Suprapubic skin (tissue), 3 donors: ENCODE data around the gene PFDN2.

Experiments
- POLR2A ChIP-seq, 2 donors: fragments of 450-650 bp; IDR thresholded peaks; one replicate each; pipeline ENCODE4 v1.6.1; 2017; ENCODE audit warnings: antibody characterized with exemption in 2 of 2, mild to moderate bottlenecking in 2 of 2, moderate library complexity in 2 of 2
- TF ChIP-seq, protein P1 (sequence below), 2 donors: fragments of 200-600 bp in 1 of 2; fragments of 450-650 bp in 1 of 2; sonication (generic) in 1 of 2; IDR thresholded peaks; one replicate each; pipeline ENCODE4 v1.5.1; 2016 to 2019; ENCODE audit warnings: antibody characterized with exemption in 2 of 2, mild to moderate bottlenecking in 1 of 2, moderate library complexity in 1 of 2

DNA sequence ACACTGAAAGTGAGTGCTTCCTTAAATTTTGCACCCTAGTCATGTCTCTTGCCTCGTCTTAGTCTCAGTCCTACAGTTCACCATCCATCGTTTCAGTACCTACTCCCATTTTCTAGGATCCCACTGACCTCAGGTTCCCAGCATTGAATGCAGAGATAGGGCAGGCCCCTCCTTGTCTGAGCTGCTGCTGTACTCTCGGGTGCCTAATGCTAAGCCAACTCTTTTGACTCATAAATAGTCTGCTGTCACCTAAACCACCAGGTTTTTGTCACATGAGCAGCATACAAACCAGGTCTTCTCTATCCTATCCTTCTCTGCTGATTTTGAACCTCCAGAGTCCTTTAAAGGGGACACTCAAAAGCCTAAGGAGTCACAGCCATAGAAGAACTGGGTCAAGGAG lies 51.1 kb downstream of the PFDN2 start:
- TF ChIP-seq, protein P1, sequence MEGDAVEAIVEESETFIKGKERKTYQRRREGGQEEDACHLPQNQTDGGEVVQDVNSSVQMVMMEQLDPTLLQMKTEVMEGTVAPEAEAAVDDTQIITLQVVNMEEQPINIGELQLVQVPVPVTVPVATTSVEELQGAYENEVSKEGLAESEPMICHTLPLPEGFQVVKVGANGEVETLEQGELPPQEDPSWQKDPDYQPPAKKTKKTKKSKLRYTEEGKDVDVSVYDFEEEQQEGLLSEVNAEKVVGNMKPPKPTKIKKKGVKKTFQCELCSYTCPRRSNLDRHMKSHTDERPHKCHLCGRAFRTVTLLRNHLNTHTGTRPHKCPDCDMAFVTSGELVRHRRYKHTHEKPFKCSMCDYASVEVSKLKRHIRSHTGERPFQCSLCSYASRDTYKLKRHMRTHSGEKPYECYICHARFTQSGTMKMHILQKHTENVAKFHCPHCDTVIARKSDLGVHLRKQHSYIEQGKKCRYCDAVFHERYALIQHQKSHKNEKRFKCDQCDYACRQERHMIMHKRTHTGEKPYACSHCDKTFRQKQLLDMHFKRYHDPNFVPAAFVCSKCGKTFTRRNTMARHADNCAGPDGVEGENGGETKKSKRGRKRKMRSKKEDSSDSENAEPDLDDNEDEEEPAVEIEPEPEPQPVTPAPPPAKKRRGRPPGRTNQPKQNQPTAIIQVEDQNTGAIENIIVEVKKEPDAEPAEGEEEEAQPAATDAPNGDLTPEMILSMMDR (IDR thresholded peaks at IDR 0.05), result no peak
- no peak for TF ChIP-seq POLR2A (IDR thresholded peaks at IDR 0.05)
